ENCODE results near the gene TRANK1.
"Not testable (repeated sequence)": the region's sequence is repeated elsewhere in the genome, so short reads cannot be mapped to it uniquely, and the experiment has no call there.

Gene TRANK1

GRCh38 chr3:36891701-36892160, 53.1 kb downstream of the TRANK1 start:
- no peak for DNase-seq

GRCh38 chr3:36891097-36891496, 53.8 kb downstream of the TRANK1 start:
- not testable (repeated sequence) for DNase-seq

- no peak for DNase-seq
Observed at GRCh38 chr3:36890261-36890660, 54.6 kb downstream of the TRANK1 start.

- no peak for DNase-seq
Observed at GRCh38 chr3:36881735-36882134, 63.1 kb downstream of the TRANK1 start.

- not testable (repeated sequence) for DNase-seq
Observed at GRCh38 chr3:36879842-36880241, 65.0 kb downstream of the TRANK1 start.

- DNase-seq = no peak
Observed at GRCh38 chr3:36877930-36878685, 66.7 kb downstream of the TRANK1 start.

- no peak for DNase-seq
Observed at GRCh38 chr3:36876181-36876936, 68.5 kb downstream of the TRANK1 start.

- DNase-seq = no peak
Observed at GRCh38 chr3:36875397-36875796, 69.5 kb downstream of the TRANK1 start.

GRCh38 chr3:36874424-36874823, 70.4 kb downstream of the TRANK1 start:
- no peak for DNase-seq

GRCh38 chr3:36871379-36872126, 73.3 kb downstream of the TRANK1 start:
- DNase-seq = no peak

- DNase-seq = peak; percentile 53
Observed at GRCh38 chr3:36868614-36869436, 76.0 kb downstream of the TRANK1 start.

- DNase-seq = no peak
Observed at GRCh38 chr3:36867810-36868209, 77.0 kb downstream of the TRANK1 start.

- DNase-seq = peak; percentile 6
Observed at GRCh38 chr3:36866368-36866767, 78.5 kb downstream of the TRANK1 start.

GRCh38 chr3:36864180-36865053, 80.4 kb downstream of the TRANK1 start:
- no peak for DNase-seq

- DNase-seq = no peak
Observed at GRCh38 chr3:36862076-36862755, 82.6 kb downstream of the TRANK1 start.

- DNase-seq = no peak
Observed at GRCh38 chr3:36859494-36859893, 85.4 kb downstream of the TRANK1 start.

GRCh38 chr3:36852071-36852470, 92.8 kb downstream of the TRANK1 start:
- DNase-seq = no peak

- no peak for DNase-seq
Observed at GRCh38 chr3:36850743-36851142, 94.1 kb downstream of the TRANK1 start.

- DNase-seq = no peak
Observed at GRCh38 chr3:36846406-36846805, 98.4 kb downstream of the TRANK1 start.
